Liver (tissue), 9 donors: ENCODE results near the gene STAT2. TPM values are rescaled to one million over a fixed set of nuclear protein-coding genes. Genes with fewer than 3 reads are reported as not detected.
"Not testable (repeated sequence)": the region's sequence is repeated elsewhere in the genome, so short reads cannot be mapped to it uniquely, and the experiment has no call there.

Experiments
- DNase-seq: peaks from one replicate; pipeline ENCODE4 v3.0.0-alpha.2; 2017; ENCODE audit warnings: low spot score
- H3K27ac ChIP-seq, 2 donors: one replicate each; pipeline ENCODE4 v1.7.0; 2013; ENCODE audit warnings: inconsistent platforms in 2 of 2, low read length in 2 of 2, control low read depth in 1 of 2, low read depth in 1 of 2, mild to moderate bottlenecking in 1 of 2
- H3K27me3 ChIP-seq, 4 donors: one replicate each; pipeline versions ENCODE4 v1.6.1 to v1.7.0; 2013; ENCODE audit warnings: low read length in 3 of 4, inconsistent platforms in 1 of 4, mild to moderate bottlenecking in 1 of 4, moderate library complexity in 1 of 4; ENCODE audit not compliant: control insufficient read depth in 4 of 4, insufficient read depth in 4 of 4
- H3K36me3 ChIP-seq, 4 donors: one replicate each; pipeline versions ENCODE4 v1.6.1 to v1.7.0; 2013; ENCODE audit warnings: low read length in 3 of 4, mild to moderate bottlenecking in 3 of 4, low read depth in 1 of 4, moderate library complexity in 1 of 4; ENCODE audit not compliant: control insufficient read depth in 4 of 4, insufficient read depth in 3 of 4
- H3K4me1 ChIP-seq, 4 donors: one replicate each; pipeline versions ENCODE4 v1.6.1 to v1.7.0; 2013; ENCODE audit warnings: low read length in 3 of 4, mild to moderate bottlenecking in 3 of 4, moderate library complexity in 1 of 4; ENCODE audit not compliant: control insufficient read depth in 4 of 4, insufficient read depth in 4 of 4
- H3K4me3 ChIP-seq, 3 donors: one replicate each; pipeline versions ENCODE4 v1.6.1 to v1.7.0; 2013; ENCODE audit warnings: low read length in 3 of 3, control low read depth in 1 of 3, low read depth in 1 of 3, mild to moderate bottlenecking in 1 of 3
- H3K9ac ChIP-seq, 2 donors: one replicate each; pipeline ENCODE4 v1.7.0; 2013; ENCODE audit warnings: low read length in 2 of 2, mild to moderate bottlenecking in 2 of 2, moderate library complexity in 2 of 2, control low read depth in 1 of 2, low read depth in 1 of 2
- H3K9me3 ChIP-seq, 4 donors: one replicate each; pipeline versions ENCODE4 v1.6.1 to v1.7.0; 2013; ENCODE audit warnings: low read length in 3 of 4; ENCODE audit not compliant: control insufficient read depth in 4 of 4
- CTCF ChIP-seq: fragments of 150-350 bp; IDR thresholded peaks from 2 replicates; pipeline ENCODE4 v1.5.1; 2017; ENCODE audit warnings: improper control_type of control experiment, low read depth, low read length; ENCODE audit not compliant: missing input control
- EGR1 ChIP-seq, 2 donors: IDR thresholded peaks; 2 replicates each; pipeline ENCODE4 v1.6.1; 2016 to 2018; ENCODE audit warnings: antibody characterized with exemption in 2 of 2, low read depth in 2 of 2
- FOXA1 ChIP-seq: IDR thresholded peaks from 2 replicates; pipeline ENCODE4 v1.6.1; 2016; ENCODE audit warnings: antibody characterized with exemption
- FOXA2 ChIP-seq: IDR thresholded peaks from 2 replicates; pipeline ENCODE4 v1.6.1; 2016; ENCODE audit warnings: antibody characterized with exemption
- GABPA ChIP-seq, 2 donors: IDR thresholded peaks in 1 of 2; conservative IDR thresholded peaks in 1 of 2; 2 replicates each; pipeline ENCODE4 v1.6.1; 2016; ENCODE audit warnings: antibody characterized with exemption in 2 of 2, mild to moderate bottlenecking in 1 of 2, moderate library complexity in 1 of 2
- HNF4A ChIP-seq, 2 donors: conservative IDR thresholded peaks; 2 replicates each; pipeline ENCODE4 v1.6.1; 2016; ENCODE audit warnings: antibody characterized with exemption in 2 of 2, mild to moderate bottlenecking in 2 of 2
- HNF4G ChIP-seq: IDR thresholded peaks from 2 replicates; pipeline ENCODE4 v1.6.1; 2016; ENCODE audit warnings: antibody characterized with exemption
- JUND ChIP-seq, 2 donors: IDR thresholded peaks; 2 replicates each; pipeline ENCODE4 v1.6.1; 2016; ENCODE audit warnings: antibody characterized with exemption in 2 of 2
- MAX ChIP-seq: IDR thresholded peaks from 2 replicates; pipeline ENCODE4 v1.6.1; 2016; ENCODE audit warnings: antibody characterized with exemption
- NR2F2 ChIP-seq: IDR thresholded peaks from 2 replicates; pipeline ENCODE4 v1.6.1; 2016; ENCODE audit warnings: antibody characterized with exemption
- RAD21 ChIP-seq, 2 donors: IDR thresholded peaks; 2 replicates each; pipeline ENCODE4 v1.6.1; 2016; ENCODE audit warnings: antibody characterized with exemption in 2 of 2, mild to moderate bottlenecking in 2 of 2
- REST ChIP-seq: IDR thresholded peaks from 2 replicates; pipeline ENCODE4 v1.6.1; 2016; ENCODE audit warnings: antibody characterized with exemption, mild to moderate bottlenecking
- RXRA ChIP-seq, 2 donors: IDR thresholded peaks; 2 replicates each; pipeline ENCODE4 v1.6.1; 2017 to 2018; ENCODE audit warnings: antibody characterized with exemption in 2 of 2, mild to moderate bottlenecking in 1 of 2
- SP1 ChIP-seq: IDR thresholded peaks from 2 replicates; pipeline ENCODE4 v1.6.1; 2018; ENCODE audit warnings: antibody characterized with exemption, mild to moderate bottlenecking
- TAF1 ChIP-seq: conservative IDR thresholded peaks from 2 replicates; pipeline ENCODE4 v1.6.1; 2016; ENCODE audit warnings: antibody characterized with exemption, mild to moderate bottlenecking
- YY1 ChIP-seq: IDR thresholded peaks from 2 replicates; pipeline ENCODE4 v1.6.1; 2016; ENCODE audit warnings: antibody characterized with exemption, mild to moderate bottlenecking
- ZBTB33 ChIP-seq: IDR thresholded peaks from 2 replicates; pipeline ENCODE4 v1.6.1; 2016; ENCODE audit warnings: antibody characterized with exemption
- WGBS: extraction: QIAGEN DNeasy Blood & Tissue Kit; methylation state at CpG from one replicate; pipeline ENCODE4 v1.1.7; 2013; 5-methylcytosine and 5-hydroxymethylcytosine counted together
- polyA plus RNA-seq, 2 donors: library from polyadenylated mRNA; stranded (reverse) in 1 of 2; unstranded in 1 of 2; fragments of 200-250 nt in 1 of 2; fragments of >200 nt in 1 of 2; fragmentation: Nextera tagmentation in 1 of 2; extraction: Ambion mirVana in 1 of 2; gene quantifications; one replicate each; pipeline versions ENCODE4 v1.2.1 to v1.2.3, GENCODE V29; 2013 to 2015
- total RNA-seq, 2 donors: library from RNA; depleted of rRNA; stranded (reverse); fragments of >200 nt; gene quantifications; one replicate each; pipeline ENCODE4 v1.2.3, GENCODE V29; 2014
- TF ChIP-seq, protein P1 (sequence below): IDR thresholded peaks from 2 replicates; pipeline ENCODE4 v1.6.1; 2016; ENCODE audit warnings: antibody characterized with exemption
- donor health status: healthy.
- donor health status: healthy.
- donor health status: healthy.
- donor health status: healthy.
- donor health status: healthy.

STAT2 gene
- total and polyA plus RNA-seq, 4 donors: 48.4 to 219 (median 66.6) TPM

- Histone ChIP-seq H3K9me3 (no peaks in the 10 kb centered on the region), H3K9ac (no peak overlapping the region), H3K27ac (no peak overlapping the region), H3K27me3 (no peaks in the 10 kb centered on the region), H3K4me1 (peaks cover 2 to 16% (median 10%) of the 10 kb centered on the region in 4 donors), H3K36me3 (peaks cover 0 to 4% (median 0%) of the 10 kb centered on the region in 4 donors), H3K4me3 (no peak overlapping the region)
- TF ChIP-seq RXRA (IDR thresholded peaks at IDR 0.05): no peak
- TF ChIP-seq HNF4A (conservative IDR thresholded peaks at IDR 0.05): no peak
- no peak for TF ChIP-seq FOXA2
- DNase-seq: no peak
- 89% methylated on average over 9 of the region's 9 CpGs for WGBS
Observed at GRCh38 chr12:56336361-56337167, 23.3 kb downstream of the STAT2 start.

GRCh38 chr12:56335527-56335926, 24.4 kb downstream of the STAT2 start:
- not testable (repeated sequence) for H3K27me3 ChIP-seq, DNase-seq, H3K27ac ChIP-seq, H3K4me3 ChIP-seq, H3K9ac ChIP-seq, H3K36me3 ChIP-seq, H3K9me3 ChIP-seq
- WGBS: 98% methylated on average over 8 of the region's 8 CpGs
- peaks cover 2 to 17% (median 11%) of the 10 kb centered on the region in 4 donors for H3K4me1 ChIP-seq

- Histone ChIP-seq H3K36me3 (no peaks in the 10 kb centered on the region), H3K27me3 (no peaks in the 10 kb centered on the region), H3K4me3 (peak overlapping the region; percentile 51 to 85 (median 81)), H3K4me1 (peaks cover 2 to 17% (median 11%) of the 10 kb centered on the region in 4 donors), H3K27ac (peak overlapping the region; percentile 86 to 95), H3K9ac (peak overlapping the region; percentile 69 to 89), H3K9me3 (no peaks in the 10 kb centered on the region)
- 6% methylated on average over 6 of the region's 6 CpGs for WGBS
- DNase-seq: no peak
- TF ChIP-seq MAX: no peak
- no peak for TF ChIP-seq CTCF
- TF ChIP-seq TAF1: no peak
- no peak for TF ChIP-seq RXRA (IDR thresholded peaks at IDR 0.05)
- no peak for TF ChIP-seq REST
- TF ChIP-seq EGR1 (IDR thresholded peaks at IDR 0.05; ENCODE audit: low read depth in 2 of 2): no peak
- no peak for TF ChIP-seq FOXA1
- TF ChIP-seq ZBTB33: no peak
- TF ChIP-seq SP1: no peak
- TF ChIP-seq JUND (IDR thresholded peaks at IDR 0.05): no peak
- no peak for TF ChIP-seq HNF4G
- TF ChIP-seq RAD21 (IDR thresholded peaks at IDR 0.05): no peak
- no peak for TF ChIP-seq FOXA2
- no peak for TF ChIP-seq HNF4A (conservative IDR thresholded peaks at IDR 0.05)
- TF ChIP-seq GABPA (IDR thresholded peaks at IDR 0.05 in 1 of 2, conservative IDR thresholded peaks at IDR 0.05 in 1 of 2): no peak
- no peak for TF ChIP-seq YY1
- TF ChIP-seq, protein P1, sequence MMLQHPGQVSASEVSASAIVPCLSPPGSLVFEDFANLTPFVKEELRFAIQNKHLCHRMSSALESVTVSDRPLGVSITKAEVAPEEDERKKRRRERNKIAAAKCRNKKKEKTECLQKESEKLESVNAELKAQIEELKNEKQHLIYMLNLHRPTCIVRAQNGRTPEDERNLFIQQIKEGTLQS: no peak
- TF ChIP-seq NR2F2: no peak
Observed at GRCh38 chr12:56334490-56334793, 25.5 kb downstream of the STAT2 start.
